IMR-90 (cell line): ENCODE results near the gene FTO. TPM values are rescaled to one million over a fixed set of nuclear protein-coding genes. Genes with fewer than 3 reads are reported as not detected.

Experiments used
- ATAC-seq: fragments of 200-7000 bp; cut with Tn5 transposase; 2 replicates; pipeline ENCODE4 v1.9.1; 2020; ENCODE audit warnings: low read depth, mild to moderate bottlenecking, moderate library complexity
- BruUV-seq: library from RNA; stranded (reverse); fragments of 400-500 nt; replicated peaks from 2 replicates; lab custom pipeline; 2021; lab: Mats Ljungman, UMichigan
- CTCF ChIA-PET: fragments of 300-600 bp; formaldehyde crosslinking; extraction: SDS; loops from one replicate; lab custom pipeline; 2021; ENCODE audit warnings: antibody characterized with exemption; lab: Yijun Ruan, JAX
- POLR2A ChIA-PET: fragments of 300-600 bp; sonication (Branson Sonifier 250); formaldehyde crosslinking; loops from one replicate; lab custom pipeline; 2022; ENCODE audit warnings: antibody characterized with exemption; ENCODE audit not compliant: unreplicated experiment; lab: Charles Lee
- DNase-seq: peaks from one replicate; pipeline ENCODE4 v3.0.0; 2013
- H2AFZ ChIP-seq: replicated peaks from 2 replicates; pipeline ENCODE3; 2013; ENCODE audit warnings: low read length, mild to moderate bottlenecking; ENCODE audit not compliant: poor library complexity
- H2AK5ac ChIP-seq: 2 replicates; pipeline ENCODE4 v1.6.1; 2013; ENCODE audit warnings: low read depth, low read length, inconsistent platforms
- H2AK9ac ChIP-seq: replicated peaks from 2 replicates; pipeline ENCODE3; 2013; ENCODE audit warnings: mild to moderate bottlenecking, low read depth, low read length, moderate library complexity; ENCODE audit not compliant: poor library complexity
- H2BK120ac ChIP-seq: 2 replicates; pipeline ENCODE4 v1.6.1; 2013; ENCODE audit warnings: low read depth, low read length, inconsistent platforms
- H2BK15ac ChIP-seq: 3 replicates; pipeline ENCODE4 v1.6.1; 2013; ENCODE audit warnings: low read depth, low read length, inconsistent platforms
- H2BK20ac ChIP-seq: 2 replicates; pipeline ENCODE4 v1.6.1; 2013; ENCODE audit warnings: low read depth, mild to moderate bottlenecking, inconsistent platforms, low read length, moderate library complexity
- H2BK5ac ChIP-seq: 2 replicates; pipeline ENCODE4 v1.6.1; 2013; ENCODE audit warnings: mild to moderate bottlenecking, low read depth, low read length, inconsistent platforms; ENCODE audit not compliant: poor library complexity, severe bottlenecking
- H3K14ac ChIP-seq: replicated peaks from 2 replicates; pipeline ENCODE4 v1.6.1; 2013; ENCODE audit warnings: low read depth, low read length, inconsistent platforms
- H3K18ac ChIP-seq: 2 replicates; pipeline ENCODE4 v1.6.1; 2013; ENCODE audit warnings: low read depth, low read length, control low read depth
- H3K23ac ChIP-seq: 2 replicates; pipeline ENCODE4 v1.6.1; 2013; ENCODE audit warnings: low read depth, low read length, inconsistent platforms
- H3K27ac ChIP-seq: 2 replicates; pipeline ENCODE4 v1.5.1; 2013; ENCODE audit warnings: mild to moderate bottlenecking, control low read depth, low read length; ENCODE audit not compliant: insufficient read depth
- H3K27me3 ChIP-seq: 2 replicates; pipeline ENCODE4 v1.6.1; 2013; ENCODE audit warnings: low read length; ENCODE audit not compliant: control insufficient read depth, insufficient read depth
- H3K36me3 ChIP-seq: 2 replicates; pipeline ENCODE4 v1.6.1; 2013; ENCODE audit warnings: low read length, mixed read lengths; ENCODE audit not compliant: control insufficient read depth, insufficient read depth
- H3K4ac ChIP-seq: 2 replicates; pipeline ENCODE4 v1.6.1; 2013; ENCODE audit warnings: low read depth, low read length, inconsistent platforms
- H3K4me1 ChIP-seq: 2 replicates; pipeline ENCODE4 v1.6.1; 2013; ENCODE audit warnings: low read length, mixed read lengths; ENCODE audit not compliant: control insufficient read depth, insufficient read depth
- H3K4me2 ChIP-seq: 2 replicates; pipeline ENCODE4 v1.6.1; 2013; ENCODE audit warnings: low read depth, mild to moderate bottlenecking, control low read depth, low read length, moderate library complexity
- H3K4me3 ChIP-seq: 2 replicates; pipeline ENCODE4 v1.5.1; 2013; ENCODE audit warnings: low read depth, mild to moderate bottlenecking, control low read depth, low read length, moderate library complexity; ENCODE audit not compliant: insufficient read depth
- H3K56ac ChIP-seq: 2 replicates; pipeline ENCODE4 v1.6.1; 2013; ENCODE audit warnings: low read length, inconsistent platforms; ENCODE audit not compliant: insufficient read depth; ENCODE audit errors: extremely low read depth
- H3K79me1 ChIP-seq, 2 experiments: 2 replicates each; pipeline ENCODE4 v1.6.1; 2013; ENCODE audit warnings: low read length in 2 of 2, inconsistent platforms in 1 of 2, low read depth in 1 of 2
- H3K9ac ChIP-seq: 2 replicates; pipeline ENCODE4 v1.6.1; 2013; ENCODE audit warnings: low read depth, low read length, control low read depth
- H3K9me1 ChIP-seq: 2 replicates; pipeline ENCODE4 v1.6.1; 2013; ENCODE audit warnings: low read length, inconsistent platforms; ENCODE audit not compliant: insufficient read depth
- H3K9me3 ChIP-seq: 2 replicates; pipeline ENCODE4 v1.6.1; 2013; ENCODE audit warnings: low read length; ENCODE audit not compliant: control insufficient read depth, insufficient read depth
- H4K20me1 ChIP-seq: 2 replicates; pipeline ENCODE4 v1.6.1; 2013; ENCODE audit warnings: low read length, inconsistent platforms; ENCODE audit not compliant: insufficient read depth
- H4K5ac ChIP-seq: 2 replicates; pipeline ENCODE4 v1.6.1; 2013; ENCODE audit warnings: mild to moderate bottlenecking, low read depth, low read length, control low read depth
- H4K8ac ChIP-seq, 2 experiments: 2 replicates each; pipeline ENCODE4 v1.6.1; 2013; ENCODE audit warnings: low read depth in 2 of 2, low read length in 2 of 2, control low read depth in 1 of 2, inconsistent platforms in 1 of 2
- H4K91ac ChIP-seq: 2 replicates; pipeline ENCODE4 v1.6.1; 2013; ENCODE audit warnings: low read depth, low read length, inconsistent platforms; ENCODE audit not compliant: insufficient read depth
- BHLHE40 ChIP-seq: fragments of 150-350 bp; IDR thresholded peaks from 2 replicates; pipeline ENCODE4 v1.6.1; 2016; ENCODE audit warnings: mild to moderate bottlenecking, low read depth, low read length
- WGBS, 2 experiments: methylation state at CpG; one replicate each; pipeline versions ENCODE4 v1.1.5 to v1.1.7; 2013; ENCODE audit warnings: missing lambda C conversion rate in 2 of 2; ENCODE audit not compliant: insufficient read length in 1 of 2; ENCODE audit errors: extremely low coverage in 2 of 2; 5-methylcytosine and 5-hydroxymethylcytosine counted together
- dilution Hi-C: fragments of 300-500 bp; cut with HindIII; formaldehyde crosslinking; loops from one replicate; pipeline ENCODE4 v1.14.3; 2018; ENCODE audit warnings: low sequenced_read_pairs; ENCODE audit not compliant: unreplicated experiment
- in situ Hi-C: fragments of 300-500 bp; cut with MboI; formaldehyde crosslinking; loops from 3 replicates; pipeline ENCODE4 v1.14.3; 2019; ENCODE audit warnings: low sequenced_read_pairs, inconsistent platforms, mixed read lengths
- intact Hi-C: fragments of 100-400 bp; cut with micrococcal nuclease; formaldehyde crosslinking; loops from 2 replicates; pipeline ENCODE4 v1.10.0; 2022
- polyA plus RNA-seq, 3 experiments: library from polyadenylated mRNA; depleted of rRNA; stranded (reverse); fragments of >200 nt; gene quantifications; 2 replicates each; pipeline ENCODE4 v1.2.3, GENCODE V29; 2012; ENCODE audit warnings: low replicate concordance in 1 of 3
- total RNA-seq: library from RNA; depleted of rRNA; stranded (reverse); fragments of >200 nt; gene quantifications from 2 replicates; pipeline ENCODE4 v1.2.3, GENCODE V29; 2012

Gene FTO
- total and polyA plus RNA-seq, 2 of the 4 experiments (the other 2 are of a cell fraction): 70.3 to 132 TPM

DNA sequence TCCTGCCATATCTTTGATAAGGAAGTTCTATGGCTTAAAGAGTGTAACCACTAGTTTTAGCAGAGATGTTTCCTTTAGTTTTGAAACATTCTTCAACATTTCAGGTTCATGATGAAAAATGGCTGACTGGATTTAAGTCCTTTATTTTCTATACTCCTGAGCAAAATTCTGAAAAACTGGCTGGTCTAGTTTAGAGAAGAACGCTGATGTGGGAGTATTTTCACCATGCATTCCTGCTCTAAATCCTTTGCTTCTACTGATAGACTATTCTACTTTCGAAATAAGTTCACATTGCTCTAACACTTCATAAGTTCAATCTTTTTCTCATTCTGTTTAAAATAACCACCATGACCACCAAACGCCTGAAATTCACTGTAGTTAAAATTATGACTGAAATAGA is 281.9 kb downstream of the FTO start:
- no peak for TF ChIP-seq BHLHE40
- CTCF ChIA-PET: no interaction called here

More for the DNA sequence above, 281.9 kb downstream of the FTO start:
- Histone ChIP-seq H3K18ac (no peak overlapping the region), H2AK5ac (no peak overlapping the region), H2BK15ac (no peak overlapping the region), H3K36me3 (no peaks in the 10 kb centered on the region), H3K4me2 (no peak overlapping the region), H3K79me1 (no peaks in the 10 kb centered on the region; a peak in 3 of 4 replicates), H3K4ac (no peak overlapping the region), H3K4me1 (peaks cover 7% of the 10 kb centered on the region), H3K14ac (no peak overlapping the region), H3K9ac (no peak overlapping the region), H2AFZ (no peak overlapping the region), H2AK9ac (no peak overlapping the region), H4K91ac (no peak overlapping the region), H3K56ac (no peak overlapping the region), H2BK120ac (no peak overlapping the region), H2BK5ac (no peak overlapping the region), H3K23ac (no peak overlapping the region), H3K9me1 (no peaks in the 10 kb centered on the region; the same call in 1 of the 2 replicates), H3K27me3 (no peaks in the 10 kb centered on the region), H4K5ac (no peak overlapping the region), H4K8ac (no peak overlapping the region), H2BK20ac (no peak overlapping the region), H3K4me3 (no peak overlapping the region), H3K9me3 (no peaks in the 10 kb centered on the region), H4K20me1 (no peaks in the 10 kb centered on the region), H3K27ac (no peak overlapping the region)
- dilution Hi-C loops (no loop called here), intact Hi-C loops (no loop called here), in situ Hi-C loops (no loop called here)
- DNase-seq: no peak
- POLR2A ChIA-PET: no interaction called here
- ATAC-seq: no peak
- BruUV-seq: no TSS peak
- WGBS, 2 experiments: no CpG with 5 or more reads among the region's 3 CpGs
